Measurements from ENCODE around the gene PRM1. TPM values are rescaled to one million over a fixed set of nuclear protein-coding genes. Genes with fewer than 3 reads are reported as not detected.

Gene PRM1
- total RNA-seq, 1 donor from 2014 or later: not detected

GRCh38 chr16:11253995-11254912, 26.9 kb downstream of the PRM1 start:
- DNase-seq: no peak

- no peak for DNase-seq
Measured at GRCh38 chr16:11253009-11253994, 27.8 kb downstream of the PRM1 start.

- DNase-seq: no peak
Measured at GRCh38 chr16:11252482-11252931, 28.6 kb downstream of the PRM1 start.

GRCh38 chr16:11251525-11252481, 29.3 kb downstream of the PRM1 start:
- DNase-seq: no peak

- DNase-seq: no peak
Measured at GRCh38 chr16:11250786-11251524, 30.2 kb downstream of the PRM1 start.

- no peak for DNase-seq
Measured at GRCh38 chr16:11250091-11250785, 30.9 kb downstream of the PRM1 start.

- no peak for DNase-seq
Measured at GRCh38 chr16:11249233-11250061, 31.7 kb downstream of the PRM1 start.

- DNase-seq: no peak
Measured at GRCh38 chr16:11248133-11248532, 33.0 kb downstream of the PRM1 start.

- no peak for DNase-seq
Measured at GRCh38 chr16:11245988-11246387, 35.1 kb downstream of the PRM1 start.

GRCh38 chr16:11245222-11245737, 35.9 kb downstream of the PRM1 start:
- no peak for DNase-seq

GRCh38 chr16:11242658-11243057, 38.5 kb downstream of the PRM1 start:
- no peak for DNase-seq

- DNase-seq: no peak
Measured at GRCh38 chr16:11241480-11242204, 39.5 kb downstream of the PRM1 start.

- no peak for DNase-seq
Measured at GRCh38 chr16:11240636-11241473, 40.3 kb downstream of the PRM1 start.

- DNase-seq: no peak
Measured at GRCh38 chr16:11239644-11240632, 41.2 kb downstream of the PRM1 start.

- no peak for DNase-seq
Measured at GRCh38 chr16:11238272-11239202, 42.6 kb downstream of the PRM1 start.
